HepG2 (cell line): ENCODE measurements around the gene CAMKMT.

Experiments used
- GTF2F1 ChIP-seq: fragments of 150-350 bp; IDR thresholded peaks from 2 replicates; pipeline ENCODE4 v1.6.1; 2014; ENCODE audit warnings: low read length
- TAF1 ChIP-seq: sonication (generic); formaldehyde crosslinking; IDR thresholded peaks from 2 replicates; pipeline ENCODE4 v1.4.0; 2020; ENCODE audit warnings: missing genetic modification reagents
- ZNF251 ChIP-seq: sonication (generic); formaldehyde crosslinking; IDR thresholded peaks from 2 replicates; pipeline ENCODE4 v1.9.0; 2021; ENCODE audit warnings: mild to moderate bottlenecking, missing genetic modification reagents
- ZNF720 ChIP-seq: sonication (generic); formaldehyde crosslinking; IDR thresholded peaks from 2 replicates; pipeline ENCODE4 v1.4.0; 2020; ENCODE audit warnings: missing genetic modification reagents

DNA sequence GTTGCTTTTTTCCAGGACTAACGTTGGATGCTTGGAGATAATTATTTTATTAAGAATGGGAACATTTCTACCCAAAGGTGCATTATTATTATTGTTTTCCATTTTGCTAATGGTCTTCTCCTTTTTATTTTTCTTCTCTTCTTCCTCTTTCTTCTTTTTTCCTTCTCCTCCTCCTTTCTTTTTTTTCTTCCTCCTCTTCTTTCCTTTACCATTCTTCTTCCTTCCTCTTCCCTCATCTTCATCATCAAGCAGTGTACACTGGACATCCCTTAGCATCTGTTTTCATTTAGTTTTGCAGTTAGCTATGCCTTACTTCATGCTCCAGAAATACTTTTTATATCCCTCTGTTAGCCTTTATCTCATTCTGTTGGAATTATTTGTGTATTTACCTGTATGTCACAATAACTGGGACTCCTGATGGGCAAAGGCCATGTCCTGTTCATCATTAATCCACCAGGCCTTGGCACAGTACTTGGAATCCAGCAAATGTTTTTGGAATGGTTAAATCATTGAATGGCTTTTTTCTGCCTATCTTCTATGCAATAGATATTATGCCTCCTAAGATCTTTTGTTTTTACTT lies 162.7 kb downstream of the CAMKMT start:
- TF ChIP-seq GTF2F1 (no peak), ZNF720 (CRISPR knock-in tag) (no peak), TAF1 (CRISPR knock-in tag) (no peak), ZNF251 (CRISPR knock-in tag) (no peak)
